Uterus (tissue), 4 donors: ENCODE measurements around the gene TMED4. TPM values are rescaled to one million over a fixed set of nuclear protein-coding genes. Genes with fewer than 3 reads are reported as not detected.

Experiments
- DNase-seq, 2 donors: peaks; one replicate each; pipeline ENCODE4 v3.0.0-alpha.2; 2019 to 2020
- H3K27ac ChIP-seq, 2 donors: fragments of 200-600 bp; sonication (generic); 1 replicate in 1 of 2; 2 replicates in 1 of 2; pipeline ENCODE4 v1.5.1; 2016 to 2018
- H3K27me3 ChIP-seq, 2 donors: fragments of 200-600 bp; sonication (generic); one replicate each; pipeline ENCODE4 v1.5.1; 2018 to 2019; ENCODE audit warnings: control low read depth in 1 of 2
- H3K36me3 ChIP-seq, 2 donors: fragments of 200-600 bp; sonication (generic); one replicate each; pipeline ENCODE4 v1.5.1; 2019; ENCODE audit warnings: control low read depth in 1 of 2
- H3K4me1 ChIP-seq, 2 donors: fragments of 200-600 bp; sonication (generic); one replicate each; pipeline ENCODE4 v1.5.1; 2018 to 2019; ENCODE audit warnings: control low read depth in 1 of 2
- H3K4me3 ChIP-seq, 2 donors: fragments of 200-600 bp; sonication (generic); 1 replicate in 1 of 2; 2 replicates in 1 of 2; pipeline ENCODE4 v1.5.1; 2018 to 2019; ENCODE audit warnings: mild to moderate bottlenecking in 1 of 2
- H3K9me3 ChIP-seq, 2 donors: fragments of 200-600 bp; sonication (generic); one replicate each; pipeline ENCODE4 v1.5.1; 2019; ENCODE audit warnings: control low read depth in 1 of 2
- CTCF ChIP-seq, 4 experiments: fragments of 200-600 bp in 2 of 4; fragments of 450-650 bp in 2 of 4; sonication (generic) in 2 of 4; IDR thresholded peaks; one replicate each; pipeline ENCODE4 v1.5.1; 2016 to 2019; ENCODE audit warnings: antibody characterized with exemption in 4 of 4, mild to moderate bottlenecking in 2 of 4, moderate library complexity in 1 of 4
- POLR2A ChIP-seq, 2 donors: fragments of 450-650 bp; IDR thresholded peaks; one replicate each; pipeline ENCODE4 v1.6.1; 2016; ENCODE audit warnings: antibody characterized with exemption in 2 of 2, mild to moderate bottlenecking in 1 of 2, moderate library complexity in 1 of 2
- intact Hi-C: fragments of 100-400 bp; cut with DNase I; formaldehyde crosslinking; loops from one replicate; pipeline ENCODE4 v1.15.1; 2023; ENCODE audit warnings: low total_unique reads
- total RNA-seq, 4 donors: library from RNA; depleted of rRNA in 3 of 4; stranded (reverse); fragments of >200 nt in 3 of 4; gene quantifications; one replicate each; pipeline versions ENCODE4 v1.1.0 to v1.2.4, GENCODE V29; 2014 to 2023
- donor health status: DM: yes; HTN: yes; CAD: no.

The TMED4 gene
- total RNA-seq, 4 donors from 2014 or later: 37.9 to 403 (median 85.8) TPM

DNA sequence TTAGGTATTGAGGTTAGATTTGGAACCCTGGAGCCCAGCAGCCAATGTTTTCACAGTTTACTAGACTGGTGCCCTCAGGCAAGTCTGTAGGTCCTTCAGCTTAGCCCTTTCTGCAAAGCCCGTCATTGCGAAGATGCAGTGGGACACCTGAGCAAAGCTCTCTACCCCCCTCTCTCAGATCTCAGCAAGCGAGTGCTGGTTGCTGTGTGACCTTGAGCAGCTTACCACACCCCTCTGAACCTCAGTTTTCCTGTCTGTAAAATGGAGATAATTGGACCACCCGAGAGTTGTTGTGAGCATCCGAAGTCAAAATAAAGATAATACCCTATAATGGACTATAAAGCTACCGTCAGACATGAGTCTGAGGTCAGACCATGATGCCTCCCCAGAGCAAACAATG, 44.6 kb downstream of the TMED4 start:
- Histone ChIP-seq H3K9me3 (no peaks in the 10 kb centered on the region), H3K36me3 (no peaks in the 10 kb centered on the region), H3K4me3 (no peak overlapping the region), H3K27ac (no peak overlapping the region), H3K27me3 (no peaks in the 10 kb centered on the region), H3K4me1 (no peaks in the 10 kb centered on the region)
- TF ChIP-seq POLR2A (IDR thresholded peaks at IDR 0.05): no peak
- TF ChIP-seq CTCF (IDR thresholded peaks at IDR 0.05): no peak
- intact Hi-C loops: no loop called here
- no peak for DNase-seq

- Histone ChIP-seq H3K36me3 (no peaks in the 10 kb centered on the region), H3K27me3 (no peaks in the 10 kb centered on the region), H3K9me3 (no peaks in the 10 kb centered on the region), H3K4me1 (no peaks in the 10 kb centered on the region), H3K27ac (no peak overlapping the region), H3K4me3 (no peak overlapping the region)
- TF ChIP-seq POLR2A (IDR thresholded peaks at IDR 0.05): no peak
- no peak for TF ChIP-seq CTCF (IDR thresholded peaks at IDR 0.05)
- intact Hi-C loops: no loop called here
- no peak for DNase-seq
Measured at GRCh38 chr7:44536090-44536489, 45.9 kb downstream of the TMED4 start.

- intact Hi-C loops: no loop called here
- TF ChIP-seq POLR2A (IDR thresholded peaks at IDR 0.05) (no peak), CTCF (IDR thresholded peaks at IDR 0.05) (no peak)
Measured at GRCh38 chr7:44535348-44536064, 46.5 kb downstream of the TMED4 start.

DNA sequence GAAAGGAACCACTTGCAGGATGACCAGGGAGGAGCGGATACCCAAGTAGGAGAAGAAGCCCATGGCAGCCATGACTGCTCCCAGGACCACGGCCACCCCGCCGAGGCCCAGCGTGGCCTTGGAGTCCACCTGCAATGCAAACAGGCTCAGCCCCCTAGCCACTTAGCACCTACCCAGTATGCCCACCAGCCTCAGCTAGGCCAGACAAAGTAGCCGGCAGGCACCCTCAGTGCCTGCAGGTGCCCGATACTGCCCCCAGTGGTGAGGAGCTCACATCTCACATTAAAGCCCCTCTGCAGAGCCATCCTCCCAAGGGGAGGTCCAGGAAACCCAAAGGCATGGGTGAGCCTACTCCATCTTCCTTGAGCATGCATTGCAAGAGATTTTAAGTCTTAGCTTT, 47.5 kb downstream of the TMED4 start:
- TF ChIP-seq CTCF (IDR thresholded peaks at IDR 0.05): peak in 1 of 4 experiments; percentile 20
- no peak for TF ChIP-seq POLR2A (IDR thresholded peaks at IDR 0.05)
- Histone ChIP-seq H3K4me3 (no peak overlapping the region), H3K36me3 (no peaks in the 10 kb centered on the region), H3K4me1 (no peaks in the 10 kb centered on the region), H3K9me3 (no peaks in the 10 kb centered on the region), H3K27ac (no peak overlapping the region), H3K27me3 (no peaks in the 10 kb centered on the region)
- DNase-seq: no peak
- intact Hi-C loops: no loop called here

More at GRCh38 chr7:44535348-44536064, 46.5 kb downstream of the TMED4 start:
- no peak for DNase-seq
- Histone ChIP-seq H3K27me3 (no peaks in the 10 kb centered on the region), H3K27ac (no peak overlapping the region), H3K9me3 (no peaks in the 10 kb centered on the region), H3K4me3 (no peak overlapping the region), H3K4me1 (no peaks in the 10 kb centered on the region), H3K36me3 (no peaks in the 10 kb centered on the region)

DNA sequence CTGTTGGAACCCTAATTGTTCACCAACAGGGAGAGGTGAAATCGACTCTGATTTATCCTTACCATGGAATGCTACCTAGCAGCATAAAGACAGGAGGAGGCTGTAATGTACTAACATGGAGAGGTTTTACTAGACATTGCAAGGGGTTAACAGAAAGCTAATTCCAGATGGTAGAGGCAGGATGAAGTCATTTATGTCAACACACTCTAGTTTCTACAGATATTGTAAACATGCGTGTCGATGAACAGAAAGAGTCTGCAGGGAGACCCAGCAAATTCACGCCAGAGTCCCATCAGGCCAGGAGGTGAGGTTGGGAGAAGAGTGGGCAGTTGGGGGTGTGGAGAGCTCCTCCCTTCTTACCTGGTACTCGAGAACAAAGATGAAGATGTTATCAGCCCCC, 47.9 kb downstream of the TMED4 start:
- no peak overlapping the region for H3K27ac ChIP-seq
- TF ChIP-seq CTCF (IDR thresholded peaks at IDR 0.05): no peak
- TF ChIP-seq POLR2A (IDR thresholded peaks at IDR 0.05): no peak
- DNase-seq: no peak
- no peaks in the 10 kb centered on the region for H3K4me1 ChIP-seq
- intact Hi-C loops: no loop called here
- no peaks in the 10 kb centered on the region for H3K27me3 ChIP-seq
- no peaks in the 10 kb centered on the region for H3K36me3 ChIP-seq
- H3K4me3 ChIP-seq: no peak overlapping the region
- no peaks in the 10 kb centered on the region for H3K9me3 ChIP-seq
